ENCODE data around the gene BACH2.

DNA sequence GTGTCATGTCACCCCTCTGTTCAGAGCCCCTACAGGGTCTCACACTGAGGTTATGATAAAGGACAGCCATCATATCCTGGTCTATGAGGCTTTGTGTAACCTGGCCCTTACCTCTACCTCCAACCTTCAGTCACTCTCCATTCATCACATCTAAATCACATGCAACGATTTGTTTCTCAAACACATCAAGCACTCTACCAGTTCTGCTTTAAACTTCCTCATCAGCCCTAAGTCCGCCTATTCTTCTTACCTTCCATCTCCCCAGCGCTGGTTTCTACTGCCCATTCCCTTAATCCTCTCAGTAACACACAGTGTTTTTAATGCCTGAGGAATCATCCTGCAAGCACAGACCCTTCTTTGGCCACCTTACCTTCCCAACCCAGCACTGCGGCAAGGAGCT, 17.9 kb upstream of the BACH2 start:
- TF ChIP-seq POLR2A (IDR thresholded peaks at IDR 0.05; ENCODE audit: borderline replicate concordance, extremely low read depth, insufficient read depth, insufficient read length) (no peak), SRF (IDR thresholded peaks at IDR 0.05; ENCODE audit: low read depth) (no peak), RAD21 (IDR thresholded peaks at IDR 0.05; ENCODE audit: low read depth) (no peak)

All from HCT116 (cell line).